Natural killer cell (primary cell): ENCODE measurements around the gene ZNF408. TPM values are rescaled to one million over a fixed set of nuclear protein-coding genes. Genes with fewer than 3 reads are reported as not detected.

Source experiments
- ATAC-seq, 3 donors: fragments of 150-1000 bp in 2 of 3; fragments of 200-7000 bp in 1 of 3; cut with Tn5 transposase; 1 replicate in 1 of 3; 2 replicates in 2 of 3; pipeline ENCODE4 v1.10.0; 2021; ENCODE audit warnings: mild to moderate bottlenecking in 2 of 3, moderate library complexity in 2 of 3
- DNase-seq, 2 donors: peaks; one replicate each; pipeline versions ENCODE4 v3.0.0 to v3.0.0-alpha.2; 2013 to 2021; ENCODE audit warnings: mixed read lengths in 1 of 2
- H3K27ac ChIP-seq: one replicate; pipeline ENCODE4 v1.5.1; 2013; ENCODE audit warnings: mild to moderate bottlenecking, low read length
- H3K27me3 ChIP-seq: one replicate; pipeline ENCODE4 v1.6.1; 2013; ENCODE audit warnings: low read length; ENCODE audit not compliant: control insufficient read depth, insufficient read depth
- H3K36me3 ChIP-seq: one replicate; pipeline ENCODE4 v1.6.1; 2013; ENCODE audit warnings: low read length; ENCODE audit not compliant: control insufficient read depth, insufficient read depth
- H3K4me1 ChIP-seq: one replicate; pipeline ENCODE4 v1.6.1; 2013; ENCODE audit warnings: low read length; ENCODE audit not compliant: control insufficient read depth, insufficient read depth
- H3K4me3 ChIP-seq: one replicate; pipeline ENCODE4 v1.5.1; 2013; ENCODE audit warnings: low read length
- H3K9me3 ChIP-seq: one replicate; pipeline ENCODE4 v1.6.1; 2013; ENCODE audit warnings: low read length; ENCODE audit not compliant: control insufficient read depth, insufficient read depth
- H3K27ac Mint-ChIP-seq, 2 donors: one replicate each; pipeline ENCODE4 v1.8.0; 2022; ENCODE audit warnings: mild to moderate bottlenecking in 2 of 2, mixed read lengths in 2 of 2, moderate library complexity in 1 of 2
- H3K27me3 Mint-ChIP-seq, 2 donors: one replicate each; pipeline ENCODE4 v1.8.0; 2022; ENCODE audit warnings: low read depth in 2 of 2, mixed read lengths in 2 of 2
- H3K36me3 Mint-ChIP-seq: one replicate; pipeline ENCODE4 v1.8.0; 2022; ENCODE audit warnings: mixed read lengths
- H3K4me1 Mint-ChIP-seq, 2 donors: one replicate each; pipeline ENCODE4 v1.8.0; 2022; ENCODE audit warnings: mixed read lengths in 2 of 2
- H3K4me3 Mint-ChIP-seq: one replicate; pipeline ENCODE4 v1.8.0; 2022; ENCODE audit warnings: mild to moderate bottlenecking, moderate library complexity, mixed read lengths
- H3K9me3 Mint-ChIP-seq, 2 donors: one replicate each; pipeline ENCODE4 v1.8.0; 2022; ENCODE audit warnings: mixed read lengths in 2 of 2
- WGBS: methylation state at CpG from one replicate; pipeline ENCODE4 v1.1.7; 2013; ENCODE audit warnings: missing lambda C conversion rate; ENCODE audit not compliant: insufficient coverage; 5-methylcytosine and 5-hydroxymethylcytosine counted together
- intact Hi-C: fragments of 100-400 bp; cut with micrococcal nuclease; formaldehyde crosslinking; loops from one replicate; pipeline ENCODE4 v1.14.2; 2022
- total RNA-seq, 4 donors: library from RNA; stranded (reverse); fragments of 120-200 nt in 1 of 4; gene quantifications; one replicate each; pipeline versions ENCODE4 v1.2.3 to v1.2.4, GENCODE V29; 2013 to 2022
- TF ChIP-seq, protein P1 (sequence below): fragments of 200-600 bp; IDR thresholded peaks from one replicate; pipeline ENCODE4 v1.8.0; 2022; ENCODE audit warnings: antibody characterized with exemption

ZNF408 gene
- 10 to 100 TPM in 1 of 3 donors, 1 to 10 TPM in 2; 9.1 to 19.0 (median 9.6) TPM for total RNA-seq
- total RNA-seq (2013) = 5.4 TPM

DNA sequence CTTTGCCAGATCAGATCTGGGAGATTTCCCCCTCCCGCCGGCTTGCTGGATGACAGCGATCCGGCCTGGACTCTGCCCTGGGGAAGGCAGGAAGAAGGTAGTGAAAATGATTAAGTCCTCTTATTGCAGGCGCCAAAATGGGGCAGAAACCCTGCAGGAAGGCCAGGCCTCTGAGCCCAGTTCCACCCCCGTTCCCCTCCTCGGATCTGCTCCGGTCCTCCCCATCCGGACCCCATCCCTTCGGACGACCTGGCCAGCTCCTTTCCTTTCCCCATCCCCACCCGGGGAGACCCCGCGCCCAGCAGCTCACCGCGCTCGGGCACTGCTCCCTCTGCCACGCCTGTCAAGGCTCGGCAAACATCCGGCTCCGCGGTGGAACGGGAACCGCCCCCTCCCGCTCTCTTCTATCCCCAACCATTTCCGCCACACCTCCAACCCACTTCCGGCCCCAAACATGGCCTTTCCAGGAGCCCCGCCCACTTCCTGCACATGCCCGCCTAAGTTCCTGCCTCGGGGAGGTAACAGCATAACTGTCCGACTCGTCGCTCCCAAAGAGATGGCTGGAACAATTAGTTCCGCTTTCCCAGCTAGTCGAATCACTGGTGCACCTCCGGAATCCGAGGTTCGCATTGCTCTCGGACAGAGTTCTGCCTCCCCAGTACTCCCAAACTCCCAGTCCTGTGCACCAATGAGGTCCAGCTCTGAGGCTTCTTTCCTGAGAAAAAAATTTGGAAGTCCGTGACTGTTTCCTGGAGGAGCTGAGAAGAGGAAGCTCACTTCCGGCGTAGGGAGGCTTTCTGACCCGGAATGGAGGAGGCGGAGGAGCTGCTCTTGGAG is at the start of gene ZNF408, which contains the start of gene ARHGAP1:
ZNF408 (plus strand) TSS at position 791 of the 837 bp plus-strand sequence; CDS start at position 808, 17 bp downstream.
ARHGAP1 (minus strand) TSS at position 379 of the 837 bp plus-strand sequence. CDS start 4,512 bp downstream, outside the sequence.
- WGBS = 0% methylated on average over 44 of the region's 44 CpGs
- TF ChIP-seq, protein P1, sequence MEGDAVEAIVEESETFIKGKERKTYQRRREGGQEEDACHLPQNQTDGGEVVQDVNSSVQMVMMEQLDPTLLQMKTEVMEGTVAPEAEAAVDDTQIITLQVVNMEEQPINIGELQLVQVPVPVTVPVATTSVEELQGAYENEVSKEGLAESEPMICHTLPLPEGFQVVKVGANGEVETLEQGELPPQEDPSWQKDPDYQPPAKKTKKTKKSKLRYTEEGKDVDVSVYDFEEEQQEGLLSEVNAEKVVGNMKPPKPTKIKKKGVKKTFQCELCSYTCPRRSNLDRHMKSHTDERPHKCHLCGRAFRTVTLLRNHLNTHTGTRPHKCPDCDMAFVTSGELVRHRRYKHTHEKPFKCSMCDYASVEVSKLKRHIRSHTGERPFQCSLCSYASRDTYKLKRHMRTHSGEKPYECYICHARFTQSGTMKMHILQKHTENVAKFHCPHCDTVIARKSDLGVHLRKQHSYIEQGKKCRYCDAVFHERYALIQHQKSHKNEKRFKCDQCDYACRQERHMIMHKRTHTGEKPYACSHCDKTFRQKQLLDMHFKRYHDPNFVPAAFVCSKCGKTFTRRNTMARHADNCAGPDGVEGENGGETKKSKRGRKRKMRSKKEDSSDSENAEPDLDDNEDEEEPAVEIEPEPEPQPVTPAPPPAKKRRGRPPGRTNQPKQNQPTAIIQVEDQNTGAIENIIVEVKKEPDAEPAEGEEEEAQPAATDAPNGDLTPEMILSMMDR = no peak
- Mint-ChIP-seq H3K4me3 (peak within 1 kb of the TSS; percentile 97), H3K36me3 (no peaks in the 10 kb centered on the region), H3K27me3 (no peaks in the 10 kb centered on the region), H3K27ac (peak within 1 kb of the TSS; percentile 84 to 94), H3K9me3 (no peaks in the 10 kb centered on the region), H3K4me1 (peaks cover 32 to 56% of the 10 kb centered on the region in 2 donors)
- ATAC-seq = peak; percentile 97 to 99 (median 98)
- peak within 1 kb of the TSS; percentile 85 for H3K4me3 ChIP-seq
- no peaks in the 10 kb centered on the region for H3K27me3 ChIP-seq
- H3K27ac ChIP-seq = peak within 1 kb of the TSS; percentile 53
- intact Hi-C loops = loop anchor here (1.0 to 2.0 kb wide), 3 partner anchors 29 to 548 kb away; partner anchors contain the start of gene ACP2
- peaks cover 44% of the 10 kb centered on the region for H3K4me1 ChIP-seq
- no peaks in the 10 kb centered on the region for H3K9me3 ChIP-seq
- H3K36me3 ChIP-seq = peaks cover 40% of the 10 kb centered on the region
- peak; percentile 97 to 100 for DNase-seq

DNA sequence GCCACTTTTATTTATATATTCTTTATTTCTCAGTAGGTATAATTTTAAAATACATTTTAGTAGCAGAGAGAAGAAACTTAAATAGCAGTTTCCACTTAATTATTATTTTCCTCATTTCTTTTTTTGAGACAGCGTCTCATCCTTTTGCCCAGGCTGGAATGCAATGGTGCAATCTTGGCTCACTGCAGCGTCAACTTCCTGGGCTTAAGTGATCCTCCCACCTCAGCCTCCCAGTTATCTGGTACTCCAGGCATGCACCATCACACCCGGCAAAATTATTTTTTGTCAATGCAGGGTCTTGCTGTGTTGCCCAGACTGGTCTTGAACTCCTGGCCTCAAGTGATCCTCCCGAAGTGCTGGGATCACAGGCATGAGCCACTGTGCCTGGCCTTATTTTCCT is 45.2 kb upstream of the ZNF408 start:
- H3K4me3 ChIP-seq = no peak overlapping the region
- no peak for ATAC-seq
- no peaks in the 10 kb centered on the region for H3K9me3 ChIP-seq
- TF ChIP-seq, protein P1 = no peak
- H3K27ac ChIP-seq = no peak overlapping the region
- 95% methylated on average over 4 of the region's 4 CpGs for WGBS
- no peaks in the 10 kb centered on the region for H3K9me3 Mint-ChIP-seq
- H3K27me3 Mint-ChIP-seq = no peaks in the 10 kb centered on the region
- DNase-seq = no peak
- intact Hi-C loops = no loop called here
- no peak overlapping the region for H3K27ac Mint-ChIP-seq
- H3K4me3 Mint-ChIP-seq = no peak overlapping the region
- peaks cover 16% of the 10 kb centered on the region for H3K36me3 Mint-ChIP-seq
- H3K27me3 ChIP-seq = no peaks in the 10 kb centered on the region
- peaks cover 74% of the 10 kb centered on the region for H3K36me3 ChIP-seq
- no peaks in the 10 kb centered on the region for H3K4me1 ChIP-seq
- H3K4me1 Mint-ChIP-seq = no peaks in the 10 kb centered on the region

- H3K27ac ChIP-seq = no peak overlapping the region
- H3K9me3 ChIP-seq = no peaks in the 10 kb centered on the region
- ATAC-seq (no peak), DNase-seq (no peak)
- WGBS = 94% methylated on average over 3 of the region's 3 CpGs
- H3K27ac Mint-ChIP-seq = no peak overlapping the region
- peaks cover 75% of the 10 kb centered on the region for H3K36me3 ChIP-seq
- no peaks in the 10 kb centered on the region for H3K27me3 Mint-ChIP-seq
- no peaks in the 10 kb centered on the region for H3K9me3 Mint-ChIP-seq
- intact Hi-C loops = no loop called here
- H3K4me1 Mint-ChIP-seq = no peaks in the 10 kb centered on the region
- H3K27me3 ChIP-seq = no peaks in the 10 kb centered on the region
- TF ChIP-seq, protein P1 = no peak
- no peaks in the 10 kb centered on the region for H3K4me1 ChIP-seq
- peaks cover 7% of the 10 kb centered on the region for H3K36me3 Mint-ChIP-seq
- H3K4me3 Mint-ChIP-seq = no peak overlapping the region
- no peak overlapping the region for H3K4me3 ChIP-seq
Observed at GRCh38 chr11:46657186-46657585, 43.6 kb upstream of the ZNF408 start.
